HepG2 (cell line): ENCODE measurements around the gene TFEB. TPM values are rescaled to one million over a fixed set of nuclear protein-coding genes. Genes with fewer than 3 reads are reported as not detected.

Experiments used
- DNMT1 ChIP-seq: sonication (generic); formaldehyde crosslinking; IDR thresholded peaks from 2 replicates; pipeline ENCODE4 v1.5.1; 2020; ENCODE audit warnings: mild to moderate bottlenecking, missing genetic modification reagents
- EZH2 ChIP-seq: conservative IDR thresholded peaks from 2 replicates; pipeline ENCODE4 v1.6.1; 2012; ENCODE audit warnings: mild to moderate bottlenecking, low read depth, low read length, moderate library complexity
- SMYD3 ChIP-seq: sonication (generic); formaldehyde crosslinking; IDR thresholded peaks from 2 replicates; pipeline ENCODE4 v1.8.1; 2023; ENCODE audit warnings: mild to moderate bottlenecking, missing genetic modification reagents
- ZNF180 ChIP-seq: sonication (generic); formaldehyde crosslinking; IDR thresholded peaks from 2 replicates; pipeline ENCODE4 v1.4.0; 2020; ENCODE audit warnings: low read depth, missing genetic modification reagents, borderline replicate concordance
- ZNF264 ChIP-seq: sonication (generic); formaldehyde crosslinking; IDR thresholded peaks from 2 replicates; pipeline ENCODE4 v1.4.0; 2020; ENCODE audit warnings: missing genetic modification reagents
- ZNF331 ChIP-seq: sonication (generic); formaldehyde crosslinking; IDR thresholded peaks from 2 replicates; pipeline ENCODE4 v1.4.0; 2020; ENCODE audit warnings: missing genetic modification reagents
- ZNF33B ChIP-seq: sonication (generic); formaldehyde crosslinking; IDR thresholded peaks from 2 replicates; pipeline ENCODE4 v1.5.1; 2020; ENCODE audit warnings: mild to moderate bottlenecking, missing genetic modification reagents
- ZNF709 ChIP-seq: sonication (generic); formaldehyde crosslinking; IDR thresholded peaks from 2 replicates; pipeline ENCODE4 v1.5.0; 2020; ENCODE audit warnings: mild to moderate bottlenecking, missing genetic modification reagents
- ZNF788 ChIP-seq: sonication (generic); formaldehyde crosslinking; IDR thresholded peaks from 2 replicates; pipeline ENCODE4 v1.5.0; 2020; ENCODE audit warnings: mild to moderate bottlenecking, missing genetic modification reagents, borderline replicate concordance
- polyA plus RNA-seq, 8 experiments: library from polyadenylated mRNA; depleted of rRNA in 3 of 8; stranded (reverse) in 7 of 8; unstranded in 1 of 8; fragments of >200 nt; fragmentation: Illumina TruSeq in 4 of 8; extraction: Trizol in 4 of 8; gene quantifications; 2 replicates each; pipeline versions ENCODE4 v1.2.1 to v1.2.3, GENCODE V29; 2011 to 2016; ENCODE audit warnings: low read depth in 4 of 8, missing spikeins in 1 of 8, mixed read lengths in 1 of 8; ENCODE audit not compliant: insufficient read depth in 1 of 8
- total RNA-seq, 5 experiments: library from RNA; depleted of rRNA; stranded (reverse); fragments of >200 nt; fragmentation: Illumina TruSeq; extraction: Trizol; gene quantifications; 2 replicates each; pipeline ENCODE4 v1.2.3, GENCODE V29; 2016; ENCODE audit warnings: low read depth in 1 of 5
- TF ChIP-seq, protein P1 (sequence below): sonication (generic); formaldehyde crosslinking; IDR thresholded peaks from 2 replicates; pipeline ENCODE4 v1.4.0; 2020; ENCODE audit warnings: mild to moderate bottlenecking, missing genetic modification reagents
- TF ChIP-seq, protein P2 (sequence below): sonication (generic); formaldehyde crosslinking; IDR thresholded peaks from 2 replicates; pipeline ENCODE4 v1.4.0; 2020; ENCODE audit warnings: mild to moderate bottlenecking, missing genetic modification reagents
- TF ChIP-seq, protein P3 (sequence below): sonication (generic); formaldehyde crosslinking; conservative IDR thresholded peaks from 2 replicates; pipeline ENCODE4 v1.8.0; 2022; ENCODE audit warnings: mild to moderate bottlenecking, moderate library complexity, missing genetic modification reagents
- TF ChIP-seq, protein P4 (sequence below), 2 experiments: sonication (generic) in 1 of 2; formaldehyde crosslinking in 1 of 2; IDR thresholded peaks; 2 replicates each; pipeline versions ENCODE4 v1.6.1 to v1.9.0; 2014 to 2022; ENCODE audit warnings: antibody characterized with exemption in 1 of 2, borderline replicate concordance in 1 of 2, inconsistent platforms in 1 of 2, low read depth in 1 of 2, missing genetic modification reagents in 1 of 2
- TF ChIP-seq, protein P5 (sequence below): sonication (generic); formaldehyde crosslinking; IDR thresholded peaks from 2 replicates; pipeline ENCODE4 v1.5.1; 2020; ENCODE audit warnings: mild to moderate bottlenecking, missing genetic modification reagents, moderate library complexity

Gene TFEB
- total and polyA plus RNA-seq, 2 of the 13 experiments (the other 11 are each of a cell fraction or from before 2014, with no cell fraction given), result 13.3 to 18.7 TPM

DNA sequence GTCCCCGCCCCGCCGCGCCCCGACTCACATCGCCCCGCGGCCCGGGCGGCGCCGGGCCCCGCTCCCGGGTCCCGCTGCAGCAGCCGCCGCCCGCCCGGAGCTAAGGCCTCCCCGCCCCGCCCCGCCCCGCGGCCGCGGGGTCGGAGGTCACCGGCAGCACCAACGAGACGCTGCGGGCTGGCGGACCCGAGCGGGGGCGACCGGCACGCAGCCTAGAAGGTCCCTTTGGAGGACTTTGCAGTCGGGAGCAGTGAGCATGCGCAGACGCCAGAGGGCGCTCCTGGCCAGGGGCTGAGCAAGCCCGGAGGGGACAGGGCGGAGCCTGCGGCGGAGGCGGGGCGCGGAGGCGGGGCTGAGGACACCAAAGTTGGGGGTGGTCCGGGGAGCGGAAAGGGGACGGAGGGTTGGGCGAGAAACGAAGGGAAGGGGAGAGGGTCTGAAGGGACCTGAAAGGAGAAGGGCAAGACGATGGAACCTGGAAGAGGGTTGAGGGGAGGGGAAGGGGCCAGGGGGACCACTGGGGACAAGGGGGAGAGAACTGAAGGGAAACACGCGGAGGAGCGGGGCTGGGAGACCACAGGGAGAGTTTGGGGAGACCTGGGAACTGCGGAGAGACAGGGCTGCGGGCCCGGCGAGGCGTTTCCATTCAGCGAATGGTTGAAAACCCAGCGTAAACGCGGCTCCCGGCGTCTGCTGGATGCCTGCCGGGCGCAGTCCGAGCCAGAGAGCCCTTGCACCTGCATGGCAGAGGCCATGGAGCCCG, 44.6 kb upstream of the TFEB start, which contains the start of gene FRS3 (continued):
- TF ChIP-seq, protein P1, sequence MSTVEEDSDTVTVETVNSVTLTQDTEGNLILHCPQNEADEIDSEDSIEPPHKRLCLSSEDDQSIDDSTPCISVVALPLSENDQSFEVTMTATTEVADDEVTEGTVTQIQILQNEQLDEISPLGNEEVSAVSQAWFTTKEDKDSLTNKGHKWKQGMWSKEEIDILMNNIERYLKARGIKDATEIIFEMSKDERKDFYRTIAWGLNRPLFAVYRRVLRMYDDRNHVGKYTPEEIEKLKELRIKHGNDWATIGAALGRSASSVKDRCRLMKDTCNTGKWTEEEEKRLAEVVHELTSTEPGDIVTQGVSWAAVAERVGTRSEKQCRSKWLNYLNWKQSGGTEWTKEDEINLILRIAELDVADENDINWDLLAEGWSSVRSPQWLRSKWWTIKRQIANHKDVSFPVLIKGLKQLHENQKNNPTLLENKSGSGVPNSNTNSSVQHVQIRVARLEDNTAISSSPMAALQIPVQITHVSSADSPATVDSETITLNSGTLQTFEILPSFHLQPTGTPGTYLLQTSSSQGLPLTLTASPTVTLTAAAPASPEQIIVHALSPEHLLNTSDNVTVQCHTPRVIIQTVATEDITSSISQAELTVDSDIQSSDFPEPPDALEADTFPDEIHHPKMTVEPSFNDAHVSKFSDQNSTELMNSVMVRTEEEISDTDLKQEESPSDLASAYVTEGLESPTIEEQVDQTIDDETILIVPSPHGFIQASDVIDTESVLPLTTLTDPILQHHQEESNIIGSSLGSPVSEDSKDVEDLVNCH, result no peak
- TF ChIP-seq ZNF180, result no peak
- no peak for TF ChIP-seq ZNF709
- TF ChIP-seq, protein P2, sequence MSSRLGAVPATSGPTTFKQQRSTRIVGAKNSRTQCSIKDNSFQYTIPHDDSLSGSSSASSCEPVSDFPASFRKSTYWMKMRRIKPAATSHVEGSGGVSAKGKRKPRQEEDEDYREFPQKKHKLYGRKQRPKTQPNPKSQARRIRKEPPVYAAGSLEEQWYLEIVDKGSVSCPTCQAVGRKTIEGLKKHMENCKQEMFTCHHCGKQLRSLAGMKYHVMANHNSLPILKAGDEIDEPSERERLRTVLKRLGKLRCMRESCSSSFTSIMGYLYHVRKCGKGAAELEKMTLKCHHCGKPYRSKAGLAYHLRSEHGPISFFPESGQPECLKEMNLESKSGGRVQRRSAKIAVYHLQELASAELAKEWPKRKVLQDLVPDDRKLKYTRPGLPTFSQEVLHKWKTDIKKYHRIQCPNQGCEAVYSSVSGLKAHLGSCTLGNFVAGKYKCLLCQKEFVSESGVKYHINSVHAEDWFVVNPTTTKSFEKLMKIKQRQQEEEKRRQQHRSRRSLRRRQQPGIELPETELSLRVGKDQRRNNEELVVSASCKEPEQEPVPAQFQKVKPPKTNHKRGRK (CRISPR knock-in tag), result no peak
- TF ChIP-seq ZNF33B (CRISPR knock-in tag), result peak; percentile 47; the same call in 1 of the 2 replicates
- TF ChIP-seq SMYD3 (CRISPR knock-in tag), result no peak
- no peak; the same call in 1 of the 2 replicates for TF ChIP-seq DNMT1 (CRISPR knock-in tag)
- peak; percentile 95; the same call in 1 of the 2 replicates for TF ChIP-seq ZNF788 (CRISPR knock-in tag)
- TF ChIP-seq, protein P3, sequence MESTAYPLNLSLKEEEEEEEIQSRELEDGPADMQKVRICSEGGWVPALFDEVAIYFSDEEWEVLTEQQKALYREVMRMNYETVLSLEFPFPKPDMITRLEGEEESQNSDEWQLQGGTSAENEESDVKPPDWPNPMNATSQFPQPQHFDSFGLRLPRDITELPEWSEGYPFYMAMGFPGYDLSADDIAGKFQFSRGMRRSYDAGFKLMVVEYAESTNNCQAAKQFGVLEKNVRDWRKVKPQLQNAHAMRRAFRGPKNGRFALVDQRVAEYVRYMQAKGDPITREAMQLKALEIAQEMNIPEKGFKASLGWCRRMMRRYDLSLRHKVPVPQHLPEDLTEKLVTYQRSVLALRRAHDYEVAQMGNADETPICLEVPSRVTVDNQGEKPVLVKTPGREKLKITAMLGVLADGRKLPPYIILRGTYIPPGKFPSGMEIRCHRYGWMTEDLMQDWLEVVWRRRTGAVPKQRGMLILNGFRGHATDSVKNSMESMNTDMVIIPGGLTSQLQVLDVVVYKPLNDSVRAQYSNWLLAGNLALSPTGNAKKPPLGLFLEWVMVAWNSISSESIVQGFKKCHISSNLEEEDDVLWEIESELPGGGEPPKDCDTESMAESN (CRISPR knock-in tag), result peak; percentile 98
- TF ChIP-seq ZNF331 (CRISPR knock-in tag), result peak; percentile 89
- 0 out of 2 replicates have a peak, but pooled peaks have one; percentile 38 for TF ChIP-seq ZNF264 (CRISPR knock-in tag)
- TF ChIP-seq EZH2, result no peak
- TF ChIP-seq, protein P4, sequence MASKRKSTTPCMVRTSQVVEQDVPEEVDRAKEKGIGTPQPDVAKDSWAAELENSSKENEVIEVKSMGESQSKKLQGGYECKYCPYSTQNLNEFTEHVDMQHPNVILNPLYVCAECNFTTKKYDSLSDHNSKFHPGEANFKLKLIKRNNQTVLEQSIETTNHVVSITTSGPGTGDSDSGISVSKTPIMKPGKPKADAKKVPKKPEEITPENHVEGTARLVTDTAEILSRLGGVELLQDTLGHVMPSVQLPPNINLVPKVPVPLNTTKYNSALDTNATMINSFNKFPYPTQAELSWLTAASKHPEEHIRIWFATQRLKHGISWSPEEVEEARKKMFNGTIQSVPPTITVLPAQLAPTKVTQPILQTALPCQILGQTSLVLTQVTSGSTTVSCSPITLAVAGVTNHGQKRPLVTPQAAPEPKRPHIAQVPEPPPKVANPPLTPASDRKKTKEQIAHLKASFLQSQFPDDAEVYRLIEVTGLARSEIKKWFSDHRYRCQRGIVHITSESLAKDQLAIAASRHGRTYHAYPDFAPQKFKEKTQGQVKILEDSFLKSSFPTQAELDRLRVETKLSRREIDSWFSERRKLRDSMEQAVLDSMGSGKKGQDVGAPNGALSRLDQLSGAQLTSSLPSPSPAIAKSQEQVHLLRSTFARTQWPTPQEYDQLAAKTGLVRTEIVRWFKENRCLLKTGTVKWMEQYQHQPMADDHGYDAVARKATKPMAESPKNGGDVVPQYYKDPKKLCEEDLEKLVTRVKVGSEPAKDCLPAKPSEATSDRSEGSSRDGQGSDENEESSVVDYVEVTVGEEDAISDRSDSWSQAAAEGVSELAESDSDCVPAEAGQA (IDR thresholded peaks at IDR 0.05; ENCODE audit: low read depth), result 0 out of 2 replicates have a peak, but pooled peaks have one; percentile 70
- TF ChIP-seq, protein P4 (CRISPR knock-in tag; IDR thresholded peaks at IDR 0.05; ENCODE audit: borderline replicate concordance), result no peak
- TF ChIP-seq, protein P5, sequence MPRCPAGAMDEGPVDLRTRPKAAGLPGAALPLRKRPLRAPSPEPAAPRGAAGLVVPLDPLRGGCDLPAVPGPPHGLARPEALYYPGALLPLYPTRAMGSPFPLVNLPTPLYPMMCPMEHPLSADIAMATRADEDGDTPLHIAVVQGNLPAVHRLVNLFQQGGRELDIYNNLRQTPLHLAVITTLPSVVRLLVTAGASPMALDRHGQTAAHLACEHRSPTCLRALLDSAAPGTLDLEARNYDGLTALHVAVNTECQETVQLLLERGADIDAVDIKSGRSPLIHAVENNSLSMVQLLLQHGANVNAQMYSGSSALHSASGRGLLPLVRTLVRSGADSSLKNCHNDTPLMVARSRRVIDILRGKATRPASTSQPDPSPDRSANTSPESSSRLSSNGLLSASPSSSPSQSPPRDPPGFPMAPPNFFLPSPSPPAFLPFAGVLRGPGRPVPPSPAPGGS (CRISPR knock-in tag), result peak; percentile 69; the same call in 1 of the 2 replicates
